Measurements from ENCODE around the gene IFT88. TPM values are rescaled to one million over a fixed set of nuclear protein-coding genes. Genes with fewer than 3 reads are reported as not detected.

Gene IFT88
- total and polyA plus RNA-seq, 2 of the 4 experiments (the other 2 are of a cell fraction), result 5.5 to 8.6 TPM

DNA sequence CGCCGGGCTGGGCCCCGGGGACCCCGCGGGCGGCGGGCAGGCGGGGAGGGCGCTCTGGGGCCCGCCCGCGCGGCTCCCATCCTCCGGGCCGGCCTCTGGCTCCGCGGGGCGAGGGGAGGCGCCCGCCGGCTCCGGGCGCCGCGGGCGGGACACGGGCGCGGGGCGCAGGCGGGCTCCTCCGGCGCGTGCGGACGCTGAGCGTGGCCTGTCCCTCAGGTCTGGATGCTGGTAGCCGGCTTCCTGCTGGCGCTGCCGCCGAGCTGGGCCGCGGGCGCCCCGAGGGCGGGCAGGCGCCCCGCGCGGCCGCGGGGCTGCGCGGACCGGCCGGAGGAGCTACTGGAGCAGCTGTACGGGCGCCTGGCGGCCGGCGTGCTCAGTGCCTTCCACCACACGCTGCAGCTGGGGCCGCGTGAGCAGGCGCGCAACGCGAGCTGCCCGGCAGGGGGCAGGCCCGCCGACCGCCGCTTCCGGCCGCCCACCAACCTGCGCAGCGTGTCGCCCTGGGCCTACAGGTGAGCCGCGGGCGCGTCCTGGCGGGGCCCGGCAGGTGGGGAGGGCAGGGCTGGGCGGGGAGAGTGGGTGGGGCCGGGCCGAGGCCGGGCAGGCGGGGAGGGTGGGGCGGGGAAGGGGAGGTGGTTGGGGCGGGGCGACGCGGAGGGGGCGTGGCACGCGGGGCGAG, 137.0 kb downstream of the IFT88 start (continued):
- TF ChIP-seq MXI1 (IDR thresholded peaks at IDR 0.05; ENCODE audit: borderline replicate concordance, low read depth, low read length) (peak; percentile 89), BHLHE40 (IDR thresholded peaks at IDR 0.05; ENCODE audit: low read depth, low read length) (0 out of 2 replicates have a peak, but pooled peaks have one; percentile 27), MAZ (IDR thresholded peaks at IDR 0.05; ENCODE audit: borderline replicate concordance, low read depth, low read length) (peak; percentile 50; the same call in 1 of the 2 replicates), CHD1 (IDR thresholded peaks at IDR 0.05; ENCODE audit: low read depth, low read length) (no peak), NFE2L2 (IDR thresholded peaks at IDR 0.05; ENCODE audit: low read depth, low read length) (no peak), CEBPB (IDR thresholded peaks at IDR 0.05; ENCODE audit: low read depth, low read length) (no peak), RCOR1 (IDR thresholded peaks at IDR 0.05; ENCODE audit: insufficient replicate concordance, low read length) (peak; percentile 36)

Data from IMR-90 (cell line).